Lung microvascular endothelial cell (primary cell): ENCODE measurements around the gene RER1. TPM values are rescaled to one million over a fixed set of nuclear protein-coding genes. Genes with fewer than 3 reads are reported as not detected.

Experiments used
- DNase-seq, 2 donors: peaks; one replicate each; pipeline versions ENCODE4 v3.0.0 to v3.0.0-alpha.2; 2010; ENCODE audit warnings: low read depth in 2 of 2
- total RNA-seq: library from RNA; depleted of rRNA; stranded (reverse); fragments of >200 nt; gene quantifications from 2 replicates; pipeline ENCODE4 v1.2.1, GENCODE V29; 2014

RER1 gene
- total RNA-seq, 1 donor from 2014 or later = 48.6 TPM

- DNase-seq = peak in 1 of 2 donors; percentile 33
Observed at GRCh38 chr1:2406451-2407041, 14.9 kb downstream of the RER1 start.

GRCh38 chr1:2407166-2407990 lies 15.7 kb downstream of the RER1 start:
- DNase-seq = no peak

GRCh38 chr1:2407991-2408275 lies 16.3 kb downstream of the RER1 start:
- DNase-seq = no peak

- no peak for DNase-seq
Observed at GRCh38 chr1:2408456-2408855, 16.8 kb downstream of the RER1 start.

- no peak for DNase-seq
Observed at GRCh38 chr1:2408859-2409276, 17.2 kb downstream of the RER1 start.

GRCh38 chr1:2409745-2410144 lies 18.1 kb downstream of the RER1 start:
- no peak for DNase-seq

- DNase-seq = no peak
Observed at GRCh38 chr1:2411801-2412394, 20.3 kb downstream of the RER1 start.

GRCh38 chr1:2412395-2412772 lies 20.7 kb downstream of the RER1 start, which contains the start of gene PEX10:
TSS of gene PEX10 (minus strand) at chr1:2412564. CDS start at chr1:2412502, 62 bp downstream.
- peak; percentile 96 to 97 for DNase-seq

- no peak for DNase-seq
Observed at GRCh38 chr1:2412773-2413494, 21.3 kb downstream of the RER1 start.

GRCh38 chr1:2413495-2414296 lies 22.1 kb downstream of the RER1 start:
- DNase-seq = no peak

GRCh38 chr1:2414297-2414958 lies 22.8 kb downstream of the RER1 start:
- peak; percentile 68 to 72 for DNase-seq

GRCh38 chr1:2415337-2415736 lies 23.7 kb downstream of the RER1 start:
- no peak for DNase-seq

GRCh38 chr1:2415801-2416208 lies 24.2 kb downstream of the RER1 start:
- DNase-seq = no peak

GRCh38 chr1:2416403-2416802 lies 24.8 kb downstream of the RER1 start:
- DNase-seq = no peak

- no peak for DNase-seq
Observed at GRCh38 chr1:2417083-2417832, 25.6 kb downstream of the RER1 start.

- DNase-seq = no peak
Observed at GRCh38 chr1:2417833-2418225, 26.2 kb downstream of the RER1 start.

- no peak for DNase-seq
Observed at GRCh38 chr1:2418791-2419320, 27.2 kb downstream of the RER1 start.

- DNase-seq = no peak
Observed at GRCh38 chr1:2419416-2419815, 27.8 kb downstream of the RER1 start.

- DNase-seq = no peak
Observed at GRCh38 chr1:2422523-2422922, 30.9 kb downstream of the RER1 start.

GRCh38 chr1:2425892-2426291 lies 34.3 kb downstream of the RER1 start:
- DNase-seq = no peak
